Fibroblast of skin of left biceps (primary cell): ENCODE measurements around the gene IPPK.
"Not testable (repeated sequence)": the region's sequence is repeated elsewhere in the genome, so short reads cannot be mapped to it uniquely, and the experiment has no call there.

ENCODE experiments used
- DNase-seq, 2 experiments: peaks; one replicate each; pipeline ENCODE4 v3.0.0-alpha.2; 2013; ENCODE audit warnings: low read depth in 2 of 2

IPPK gene

GRCh38 chr9:92638621-92639101, 31.3 kb downstream of the IPPK start:
- DNase-seq, result no peak

GRCh38 chr9:92637886-92638620, 31.9 kb downstream of the IPPK start:
- no peak for DNase-seq

- DNase-seq, result no peak
Observed at GRCh38 chr9:92637326-92637725, 32.6 kb downstream of the IPPK start.

- DNase-seq, result no peak
Observed at GRCh38 chr9:92636627-92637026, 33.3 kb downstream of the IPPK start.

GRCh38 chr9:92635760-92636159, 34.2 kb downstream of the IPPK start:
- no peak for DNase-seq

GRCh38 chr9:92634712-92635605, 35.0 kb downstream of the IPPK start:
- no peak for DNase-seq

GRCh38 chr9:92633614-92634278, 36.2 kb downstream of the IPPK start:
- DNase-seq, result no peak

GRCh38 chr9:92632641-92633040, 37.3 kb downstream of the IPPK start:
- no peak for DNase-seq

- DNase-seq, result no peak
Observed at GRCh38 chr9:92631452-92632343, 38.2 kb downstream of the IPPK start.

GRCh38 chr9:92627651-92628050, 42.3 kb downstream of the IPPK start:
- DNase-seq, result no peak

- DNase-seq, result no peak
Observed at GRCh38 chr9:92626484-92626883, 43.4 kb downstream of the IPPK start.

- DNase-seq, result not testable (repeated sequence)
Observed at GRCh38 chr9:92623936-92624335, 46.0 kb downstream of the IPPK start.

- no peak for DNase-seq
Observed at GRCh38 chr9:92620845-92621244, 49.1 kb downstream of the IPPK start.

GRCh38 chr9:92619601-92620300, 50.2 kb downstream of the IPPK start:
- no peak for DNase-seq

GRCh38 chr9:92618633-92619225, 51.2 kb downstream of the IPPK start:
- no peak for DNase-seq

GRCh38 chr9:92617951-92618510, 51.9 kb downstream of the IPPK start:
- DNase-seq, result no peak

GRCh38 chr9:92617195-92617813, 52.6 kb downstream of the IPPK start:
- no peak for DNase-seq

GRCh38 chr9:92616655-92617111, 53.2 kb downstream of the IPPK start:
- DNase-seq, result no peak

GRCh38 chr9:92616199-92616641, 53.7 kb downstream of the IPPK start:
- no peak for DNase-seq
